ENCODE results near the gene ING1. TPM values are rescaled to one million over a fixed set of nuclear protein-coding genes. Genes with fewer than 3 reads are reported as not detected.

Gene ING1
- total and polyA plus RNA-seq, 2 donors (not counting 1 experiment from before 2014, with no cell fraction given) = 29.1 to 34.2 TPM

DNA sequence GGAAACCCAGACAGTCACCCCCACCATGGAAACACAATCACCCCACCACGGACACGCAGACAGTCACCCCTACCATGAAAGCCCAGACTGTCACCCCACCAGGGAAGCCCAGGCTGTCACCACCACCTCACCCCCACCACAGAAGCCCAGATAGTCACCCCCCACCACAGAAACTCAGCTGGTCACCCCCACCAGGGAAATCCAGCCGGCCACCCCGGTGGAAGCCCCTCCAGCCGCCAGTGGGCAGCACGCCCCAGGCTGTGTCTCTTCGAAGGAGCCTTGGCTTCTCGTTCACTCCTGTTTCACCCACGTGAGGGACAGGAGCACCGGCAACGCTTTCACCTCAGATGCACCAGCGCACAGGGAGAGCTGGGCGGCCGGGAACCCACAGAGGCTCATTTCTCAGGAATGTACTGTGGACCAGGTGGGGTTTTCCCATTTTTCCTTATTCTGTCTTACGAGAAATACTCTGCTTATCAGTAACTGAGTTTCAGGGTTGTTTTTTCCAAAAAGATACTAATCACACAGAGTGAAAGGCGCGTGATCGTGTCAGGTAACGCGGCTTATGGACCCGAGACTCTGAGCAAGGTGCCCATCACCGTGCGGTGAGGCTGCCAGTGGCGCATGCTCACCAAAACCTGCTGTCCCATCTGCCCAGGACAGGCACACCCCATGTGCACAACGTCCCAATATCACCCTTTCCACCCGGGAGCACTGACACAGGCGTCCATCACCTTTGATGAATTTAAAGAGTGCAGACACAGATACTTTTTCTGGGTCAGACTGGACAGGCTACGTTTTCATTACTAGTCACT lies 35.6 kb upstream of the ING1 start:
- POLR2A ChIA-PET = interaction anchor here (0.6 to 0.7 kb wide), 2 partner anchors 24 to 237 kb away, joined by 3 to 5 read pairs; no protein-coding TSS in a partner anchor
- intact Hi-C loops (cut with micrococcal nuclease) = loop anchor here (2.0 kb wide), 2 partner anchors 117 to 207 kb away; partner anchors contain the start of gene RAB20

More for the DNA sequence above, 35.6 kb upstream of the ING1 start:
- Mint-ChIP-seq H3K27ac (peak overlapping the region; percentile 79), H3K9me3 (ENCODE audit: insufficient read depth) (no peaks in the 10 kb centered on the region), H3K4me3 (peak overlapping the region; percentile 16), H3K4me1 (peaks cover 59% of the 10 kb centered on the region), H3K27me3 (no peaks in the 10 kb centered on the region)
- no peak for ATAC-seq (ENCODE audit: low read depth)
- no peaks in the 10 kb centered on the region for H4K20me1 ChIP-seq (ENCODE audit: control insufficient read depth, insufficient read depth, low read length, poor library complexity, severe bottlenecking)
- H3K36me3 ChIP-seq (replicated peaks in 1 of 2; ENCODE audit: control extremely low read depth in 1 of 2, control insufficient read depth in 1 of 2, extremely low read depth in 1 of 2, insufficient read depth in 2 of 2, low read length in 1 of 2) = peaks cover 3 to 38% of the 10 kb centered on the region in 2 experiments
- H3K79me2 ChIP-seq (ENCODE audit: control insufficient read depth, insufficient read depth, low read length) = peaks cover 3% of the 10 kb centered on the region
- H3K27ac ChIP-seq (ENCODE audit: low read length in 2 of 2) = peak overlapping the region in 1 of 2 donors; percentile 98
- DNase-seq = peak; percentile 43
- no peak overlapping the region for H3K4me3 ChIP-seq (ENCODE audit: control extremely low read depth in 1 of 5, extremely low read depth in 1 of 5, insufficient read depth in 1 of 5, low read depth in 2 of 5, low read length in 4 of 5)
- TF ChIP-seq CTCF (IDR thresholded peaks at IDR 0.05) (no peak), EZH2 (IDR thresholded peaks at IDR 0.05; ENCODE audit: borderline replicate concordance, insufficient read depth, low read depth, low read length, poor library complexity, severe bottlenecking) (no peak)
- no peaks in the 10 kb centered on the region for H3K9me3 ChIP-seq (ENCODE audit: control extremely low read depth in 1 of 3, control insufficient read depth in 2 of 3, insufficient read depth in 1 of 3, low read length in 2 of 3)
- 93% methylated on average over 27 of the region's 28 CpGs for WGBS (ENCODE audit: insufficient coverage)
- no peaks in the 10 kb centered on the region for H3K27me3 ChIP-seq (replicated peaks in 1 of 4; ENCODE audit: control extremely low read depth in 1 of 4, control insufficient read depth in 3 of 4, insufficient read depth in 4 of 4, low read length in 3 of 4)
- no peak overlapping the region for H2AFZ ChIP-seq (ENCODE audit: insufficient read depth, low read depth, low read length, poor library complexity, severe bottlenecking)
- H3K4me1 ChIP-seq (ENCODE audit: control insufficient read depth in 2 of 2, insufficient read depth in 2 of 2, low read length in 2 of 2) = peaks cover 28 to 46% of the 10 kb centered on the region in 2 donors
- CTCF ChIA-PET = interaction anchor here (1.4 to 3.3 kb wide), 3 partner anchors 20 to 34 kb away, joined by 3 to 40 read pairs (median 16); no protein-coding TSS in a partner anchor
- peak overlapping the region; percentile 34 for H3K4me2 ChIP-seq (replicated peaks; ENCODE audit: low read depth, low read length, poor library complexity, severe bottlenecking)
- no peak overlapping the region for H3K9ac ChIP-seq (ENCODE audit: low read length)

Measured in B cell (primary cell).